ENCODE results near the gene MYLK.

DNA sequence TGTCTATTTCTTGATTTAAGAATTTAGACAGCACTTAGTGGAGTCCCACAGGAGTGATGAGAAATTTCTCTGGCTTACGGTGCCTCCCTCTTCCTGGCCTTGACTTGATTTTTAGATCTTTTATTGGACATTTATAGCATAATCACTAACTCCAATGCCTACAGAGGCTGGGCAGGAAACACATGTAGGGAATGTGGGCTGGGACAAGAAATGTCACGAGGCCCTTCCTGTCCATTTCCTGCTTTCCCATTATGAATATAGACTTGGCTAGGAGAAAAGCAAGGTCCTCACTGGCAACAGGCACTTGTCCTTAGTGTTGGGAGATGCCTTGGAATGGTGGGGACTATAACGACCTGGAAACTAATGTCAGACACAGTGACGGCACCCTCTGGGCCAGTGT, 100.3 kb downstream of the MYLK start:
- TF ChIP-seq POLR2AphosphoS5 (IDR thresholded peaks at IDR 0.05; ENCODE audit: borderline replicate concordance, low read depth, low read length) (no peak), EZH2 (IDR thresholded peaks at IDR 0.05) (no peak), FOXP2 (optimal IDR thresholded peaks at IDR 0.05; ENCODE audit: control extremely low read depth, extremely low read length, insufficient read depth) (no peak)

Measured in SK-N-MC (cell line).